GM13977 (cell line): ENCODE results near the gene ST7.

Experiments used
- DNase-seq: peaks from one replicate; pipeline ENCODE4 v3.0.0; 2012; ENCODE audit warnings: low spot score
- CTCF ChIP-seq: IDR thresholded peaks from 2 replicates; pipeline ENCODE4 v1.5.1; 2012; ENCODE audit warnings: mild to moderate bottlenecking, control low read depth; ENCODE audit not compliant: insufficient read depth; ENCODE audit errors: extremely low read depth, missing control alignments
- in situ Hi-C: fragments of 300-500 bp; cut with MboI; formaldehyde crosslinking; loops from one replicate; pipeline ENCODE4 v1.12.0; 2022; ENCODE audit warnings: low sequenced_read_pairs, low pct_unique_long_range_greater_than_20kb, mixed read lengths, inconsistent platforms; ENCODE audit not compliant: unreplicated experiment

The ST7 gene

GRCh38 chr7:117098457-117098856, 145.2 kb downstream of the ST7 start:
- in situ Hi-C loops = no loop called here
- TF ChIP-seq CTCF = no peak
- DNase-seq = no peak

GRCh38 chr7:117101026-117101425, 147.7 kb downstream of the ST7 start:
- in situ Hi-C loops = no loop called here
- TF ChIP-seq CTCF = no peak
- DNase-seq = no peak

GRCh38 chr7:117110480-117111315, 157.4 kb downstream of the ST7 start:
- in situ Hi-C loops = no loop called here
- no peak for TF ChIP-seq CTCF
- DNase-seq = peak; percentile 70

- in situ Hi-C loops = no loop called here
- no peak for TF ChIP-seq CTCF
- DNase-seq = no peak
Measured at GRCh38 chr7:117111535-117111934, 158.2 kb downstream of the ST7 start.

GRCh38 chr7:117112640-117113039, 159.3 kb downstream of the ST7 start:
- no peak for DNase-seq
- in situ Hi-C loops = no loop called here
- no peak for TF ChIP-seq CTCF

GRCh38 chr7:117113871-117114270, 160.6 kb downstream of the ST7 start:
- no peak for DNase-seq
- no peak for TF ChIP-seq CTCF
- in situ Hi-C loops = no loop called here
